Panc1 (cell line): ENCODE data around the gene SH3PXD2A. TPM values are rescaled to one million over a fixed set of nuclear protein-coding genes. Genes with fewer than 3 reads are reported as not detected.

Experiments
- ATAC-seq: fragments of 200-7000 bp; cut with Tn5 transposase; 2 replicates; pipeline ENCODE4 v1.9.1; 2020; ENCODE audit warnings: mild to moderate bottlenecking, moderate library complexity
- BruUV-seq: library from RNA; stranded (reverse); fragments of 400-500 nt; replicated peaks from 2 replicates; lab custom pipeline; 2021; lab: Mats Ljungman, UMichigan
- CTCF ChIA-PET: fragments of 300-600 bp; sonication (Branson Sonifier 250); formaldehyde crosslinking; loops from one replicate; lab custom pipeline; 2022; ENCODE audit warnings: antibody characterized with exemption; lab: Charles Lee
- POLR2A ChIA-PET: fragments of 300-600 bp; sonication (Branson Sonifier 250); formaldehyde crosslinking; loops from one replicate; lab custom pipeline; 2022; ENCODE audit warnings: antibody characterized with exemption; lab: Charles Lee
- DNase-seq: peaks from one replicate; pipeline ENCODE4 v3.0.0-alpha.2; 2010; ENCODE audit warnings: low read depth, low spot score
- H3K27ac ChIP-seq: 2 replicates; pipeline ENCODE4 v1.5.1; 2011; ENCODE audit warnings: mild to moderate bottlenecking, low read length, inconsistent platforms
- H3K27me3 ChIP-seq: fragments of 200-500 bp; sonication (Bioruptor generic); 2 replicates; pipeline ENCODE4 v1.6.0; 2014; ENCODE audit warnings: low read length, inconsistent platforms; ENCODE audit not compliant: control insufficient read depth, insufficient read depth
- H3K36me3 ChIP-seq: fragments of 200-500 bp; sonication (Bioruptor generic); 2 replicates; pipeline ENCODE4 v1.5.1; 2014; ENCODE audit warnings: inconsistent platforms, mild to moderate bottlenecking, low read length, moderate library complexity; ENCODE audit not compliant: control insufficient read depth, insufficient read depth
- H3K4me1 ChIP-seq: 2 replicates; pipeline ENCODE4 v1.5.1; 2011; ENCODE audit warnings: inconsistent platforms, mild to moderate bottlenecking, low read length, moderate library complexity; ENCODE audit not compliant: control insufficient read depth, insufficient read depth
- H3K4me3 ChIP-seq, 2 experiments: 2 replicates each; pipeline ENCODE4 v1.5.1; 2011 to 2012; ENCODE audit warnings: low read depth in 2 of 2, low read length in 2 of 2, mild to moderate bottlenecking in 2 of 2, inconsistent platforms in 1 of 2, moderate library complexity in 1 of 2
- H3K9me3 ChIP-seq: fragments of 200-500 bp; sonication (Bioruptor generic); 2 replicates; pipeline ENCODE4 v1.5.1; 2014; ENCODE audit warnings: low read depth, mild to moderate bottlenecking, inconsistent platforms, low read length, moderate library complexity; ENCODE audit not compliant: control insufficient read depth, insufficient read depth
- POLR2AphosphoS5 ChIP-seq: IDR thresholded peaks from 2 replicates; pipeline ENCODE4 v1.6.1; 2012; ENCODE audit warnings: mild to moderate bottlenecking, low read depth, low read length, moderate library complexity
- SIN3A ChIP-seq: IDR thresholded peaks from 2 replicates; pipeline ENCODE4 v1.6.1; 2012; ENCODE audit warnings: low read depth, mild to moderate bottlenecking, low read length, moderate library complexity, borderline replicate concordance; ENCODE audit not compliant: insufficient read depth
- TCF7L2 ChIP-seq: IDR thresholded peaks from 2 replicates; pipeline ENCODE4 v1.6.1; 2011; ENCODE audit warnings: mild to moderate bottlenecking, low read depth, low read length, inconsistent platforms
- in situ Hi-C: cut with HindIII; loops from 2 replicates; pipeline ENCODE4 v1.10.0; 2016; ENCODE audit warnings: low sequenced_read_pairs, low pct_unique_long_range_greater_than_20kb
- intact Hi-C: fragments of 100-400 bp; cut with micrococcal nuclease; formaldehyde crosslinking; loops from one replicate; pipeline ENCODE4 v1.10.0; 2022; ENCODE audit not compliant: unreplicated experiment
- total RNA-seq: library from RNA; stranded (reverse); gene quantifications from one replicate; pipeline ENCODE4 v1.2.1, GENCODE V29; 2021; ENCODE audit not compliant: unreplicated experiment
- TF ChIP-seq, protein P1 (sequence below), 2 experiments: IDR thresholded peaks; 2 replicates each; pipeline ENCODE4 v1.6.1; 2011 to 2012; ENCODE audit warnings: low read depth in 2 of 2, control low read depth in 1 of 2, low read length in 1 of 2, mild to moderate bottlenecking in 1 of 2, moderate library complexity in 1 of 2; ENCODE audit not compliant: insufficient read depth in 1 of 2
- TF ChIP-seq, protein P2 (sequence below): fragments of 450-650 bp; IDR thresholded peaks from 2 replicates; pipeline ENCODE4 v1.5.1; 2017; ENCODE audit warnings: mild to moderate bottlenecking

SH3PXD2A gene
- total RNA-seq, 1 experiment from 2014 or later: 5.7 TPM

DNA sequence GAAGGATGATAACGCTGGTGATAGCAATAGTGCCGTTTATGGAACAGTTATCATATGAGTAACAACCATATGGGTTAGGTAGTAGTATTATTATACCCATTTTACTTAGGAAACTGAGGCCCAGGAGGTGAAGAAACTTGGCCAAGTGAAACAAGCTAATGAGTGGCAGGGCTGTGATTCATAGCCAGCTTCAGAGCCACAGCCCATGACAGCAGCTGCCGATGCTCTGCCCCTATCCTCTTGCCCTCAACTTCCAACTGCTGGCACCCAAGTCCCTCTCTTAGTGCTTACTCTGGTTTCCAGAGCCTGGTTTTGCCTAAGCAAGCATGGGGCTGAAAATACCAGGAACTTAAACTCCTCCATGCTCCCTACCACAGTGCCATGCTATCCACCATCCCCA, 12.3 kb downstream of the SH3PXD2A start:
- ATAC-seq: no peak
- no peak for DNase-seq
- POLR2A ChIA-PET: interaction anchor here (0.6 kb wide), 1 partner anchor 10 kb away, joined by 3 read pairs; no protein-coding TSS in a partner anchor
- no peak overlapping the region for H3K27ac ChIP-seq
- intact Hi-C loops (no loop called here), in situ Hi-C loops (no loop called here)
- H3K9me3 ChIP-seq: no peaks in the 10 kb centered on the region
- no peak overlapping the region for H3K4me3 ChIP-seq
- no TSS peak for BruUV-seq
- no peaks in the 10 kb centered on the region for H3K36me3 ChIP-seq
- no peaks in the 10 kb centered on the region for H3K27me3 ChIP-seq
- TF ChIP-seq POLR2AphosphoS5 (no peak), TCF7L2 (no peak), SIN3A (no peak)
- TF ChIP-seq, protein P1, sequence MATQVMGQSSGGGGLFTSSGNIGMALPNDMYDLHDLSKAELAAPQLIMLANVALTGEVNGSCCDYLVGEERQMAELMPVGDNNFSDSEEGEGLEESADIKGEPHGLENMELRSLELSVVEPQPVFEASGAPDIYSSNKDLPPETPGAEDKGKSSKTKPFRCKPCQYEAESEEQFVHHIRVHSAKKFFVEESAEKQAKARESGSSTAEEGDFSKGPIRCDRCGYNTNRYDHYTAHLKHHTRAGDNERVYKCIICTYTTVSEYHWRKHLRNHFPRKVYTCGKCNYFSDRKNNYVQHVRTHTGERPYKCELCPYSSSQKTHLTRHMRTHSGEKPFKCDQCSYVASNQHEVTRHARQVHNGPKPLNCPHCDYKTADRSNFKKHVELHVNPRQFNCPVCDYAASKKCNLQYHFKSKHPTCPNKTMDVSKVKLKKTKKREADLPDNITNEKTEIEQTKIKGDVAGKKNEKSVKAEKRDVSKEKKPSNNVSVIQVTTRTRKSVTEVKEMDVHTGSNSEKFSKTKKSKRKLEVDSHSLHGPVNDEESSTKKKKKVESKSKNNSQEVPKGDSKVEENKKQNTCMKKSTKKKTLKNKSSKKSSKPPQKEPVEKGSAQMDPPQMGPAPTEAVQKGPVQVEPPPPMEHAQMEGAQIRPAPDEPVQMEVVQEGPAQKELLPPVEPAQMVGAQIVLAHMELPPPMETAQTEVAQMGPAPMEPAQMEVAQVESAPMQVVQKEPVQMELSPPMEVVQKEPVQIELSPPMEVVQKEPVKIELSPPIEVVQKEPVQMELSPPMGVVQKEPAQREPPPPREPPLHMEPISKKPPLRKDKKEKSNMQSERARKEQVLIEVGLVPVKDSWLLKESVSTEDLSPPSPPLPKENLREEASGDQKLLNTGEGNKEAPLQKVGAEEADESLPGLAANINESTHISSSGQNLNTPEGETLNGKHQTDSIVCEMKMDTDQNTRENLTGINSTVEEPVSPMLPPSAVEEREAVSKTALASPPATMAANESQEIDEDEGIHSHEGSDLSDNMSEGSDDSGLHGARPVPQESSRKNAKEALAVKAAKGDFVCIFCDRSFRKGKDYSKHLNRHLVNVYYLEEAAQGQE (IDR thresholded peaks at IDR 0.05; ENCODE audit: insufficient read depth in 1 of 2, low read depth in 2 of 2, low read length in 1 of 2): no peak
- TF ChIP-seq, protein P2, sequence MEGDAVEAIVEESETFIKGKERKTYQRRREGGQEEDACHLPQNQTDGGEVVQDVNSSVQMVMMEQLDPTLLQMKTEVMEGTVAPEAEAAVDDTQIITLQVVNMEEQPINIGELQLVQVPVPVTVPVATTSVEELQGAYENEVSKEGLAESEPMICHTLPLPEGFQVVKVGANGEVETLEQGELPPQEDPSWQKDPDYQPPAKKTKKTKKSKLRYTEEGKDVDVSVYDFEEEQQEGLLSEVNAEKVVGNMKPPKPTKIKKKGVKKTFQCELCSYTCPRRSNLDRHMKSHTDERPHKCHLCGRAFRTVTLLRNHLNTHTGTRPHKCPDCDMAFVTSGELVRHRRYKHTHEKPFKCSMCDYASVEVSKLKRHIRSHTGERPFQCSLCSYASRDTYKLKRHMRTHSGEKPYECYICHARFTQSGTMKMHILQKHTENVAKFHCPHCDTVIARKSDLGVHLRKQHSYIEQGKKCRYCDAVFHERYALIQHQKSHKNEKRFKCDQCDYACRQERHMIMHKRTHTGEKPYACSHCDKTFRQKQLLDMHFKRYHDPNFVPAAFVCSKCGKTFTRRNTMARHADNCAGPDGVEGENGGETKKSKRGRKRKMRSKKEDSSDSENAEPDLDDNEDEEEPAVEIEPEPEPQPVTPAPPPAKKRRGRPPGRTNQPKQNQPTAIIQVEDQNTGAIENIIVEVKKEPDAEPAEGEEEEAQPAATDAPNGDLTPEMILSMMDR: no peak
- CTCF ChIA-PET: interaction anchor here (0.6 to 1.2 kb wide), 3 partner anchors 28 to 140 kb away, joined by 3 to 8 read pairs (median 3); no protein-coding TSS in a partner anchor
- peaks cover 12% of the 10 kb centered on the region; the same call in 1 of the 2 replicates for H3K4me1 ChIP-seq

DNA sequence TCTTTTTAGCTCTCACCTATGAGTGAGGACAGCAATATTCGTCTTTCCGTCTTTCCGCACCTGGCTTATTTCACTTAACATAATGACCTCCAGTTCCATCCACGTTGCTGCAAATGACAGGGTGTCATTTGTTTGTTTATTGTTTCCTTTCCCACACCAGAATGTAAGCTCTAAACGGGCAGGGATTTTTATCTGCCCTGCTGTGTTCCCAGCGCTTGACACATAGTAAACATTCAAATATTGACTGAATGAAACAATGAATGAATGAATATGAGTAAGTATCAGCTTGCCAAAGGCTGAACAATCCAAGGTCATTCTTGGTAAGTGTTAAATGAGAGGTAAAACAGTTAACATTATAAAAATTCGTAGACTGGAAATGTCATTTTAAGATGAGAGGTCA, 12.8 kb downstream of the SH3PXD2A start:
- DNase-seq: no peak
- POLR2A ChIA-PET: interaction anchor here (0.6 kb wide), 1 partner anchor 89 kb away, joined by 8 read pairs; no protein-coding TSS in a partner anchor
- H3K4me3 ChIP-seq: no peak overlapping the region
- intact Hi-C loops (no loop called here), in situ Hi-C loops (no loop called here)
- ATAC-seq: no peak
- peaks cover 12% of the 10 kb centered on the region; the same call in 1 of the 2 replicates for H3K4me1 ChIP-seq
- TF ChIP-seq SIN3A: no peak
- TF ChIP-seq, protein P1 (IDR thresholded peaks at IDR 0.05; ENCODE audit: insufficient read depth in 1 of 2, low read depth in 2 of 2, low read length in 1 of 2): no peak
- no peak for TF ChIP-seq POLR2AphosphoS5
- no peak for TF ChIP-seq TCF7L2
- TF ChIP-seq, protein P2: no peak
- BruUV-seq: no TSS peak
- no peaks in the 10 kb centered on the region for H3K27me3 ChIP-seq
- no peak overlapping the region for H3K27ac ChIP-seq
- CTCF ChIA-PET: interaction anchor here (0.7 to 1.2 kb wide), 2 partner anchors 28 to 67 kb away, joined by 3 read pairs; no protein-coding TSS in a partner anchor
- no peaks in the 10 kb centered on the region for H3K36me3 ChIP-seq
- H3K9me3 ChIP-seq: no peaks in the 10 kb centered on the region
